ENCODE results near the gene TNFRSF18. TPM values are rescaled to one million over a fixed set of nuclear protein-coding genes. Genes with fewer than 3 reads are reported as not detected.
"Not testable (repeated sequence)": the region's sequence is repeated elsewhere in the genome, so short reads cannot be mapped to it uniquely, and the experiment has no call there.

The TNFRSF18 gene
- total RNA-seq, 3 donors from 2014 or later (not counting 1 experiment from before 2014, with no cell fraction given) = 40.3 to 81.9 (median 54.7) TPM

DNA sequence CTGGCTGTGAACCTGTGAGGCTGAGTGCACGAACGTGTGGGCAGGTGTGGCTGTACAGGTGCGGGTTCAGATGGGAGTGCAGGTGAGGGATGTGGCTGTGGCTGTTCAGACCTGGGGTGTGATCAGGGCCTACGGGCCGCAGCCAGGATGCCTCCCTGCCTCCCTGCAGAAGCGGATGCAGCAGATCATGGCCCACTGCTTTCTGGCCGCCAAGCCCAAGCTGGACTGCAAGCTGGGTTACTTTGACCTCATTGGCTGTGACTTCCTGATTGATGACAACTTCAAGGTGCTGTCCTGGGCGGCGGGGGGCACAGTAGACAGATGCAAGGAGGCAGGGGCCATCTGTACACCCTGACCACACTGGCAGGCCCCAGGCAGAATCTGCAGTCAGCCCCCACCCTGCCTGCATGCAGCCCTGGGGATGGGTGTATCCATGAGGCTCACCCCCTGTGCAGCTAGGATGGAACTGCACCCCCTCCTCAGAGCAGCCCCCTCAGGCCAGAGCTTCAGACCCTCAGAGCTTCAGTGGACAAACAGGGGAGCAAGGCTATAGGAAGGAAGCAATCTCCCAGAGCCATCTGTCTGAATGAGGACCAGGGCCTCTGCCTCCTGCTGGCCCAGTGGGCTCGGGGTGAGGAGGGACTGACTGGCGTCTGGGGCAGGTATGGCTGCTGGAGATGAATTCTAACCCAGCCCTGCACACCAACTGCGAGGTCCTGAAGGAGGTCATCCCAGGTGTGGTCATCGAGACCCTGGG lies 9.8 kb downstream of the TNFRSF18 start:
- H3K9me3 Mint-ChIP-seq = peaks cover 0 to 7% of the 10 kb centered on the region in 2 donors
- peak in 1 of 2 donors; percentile 15 for DNase-seq

DNA sequence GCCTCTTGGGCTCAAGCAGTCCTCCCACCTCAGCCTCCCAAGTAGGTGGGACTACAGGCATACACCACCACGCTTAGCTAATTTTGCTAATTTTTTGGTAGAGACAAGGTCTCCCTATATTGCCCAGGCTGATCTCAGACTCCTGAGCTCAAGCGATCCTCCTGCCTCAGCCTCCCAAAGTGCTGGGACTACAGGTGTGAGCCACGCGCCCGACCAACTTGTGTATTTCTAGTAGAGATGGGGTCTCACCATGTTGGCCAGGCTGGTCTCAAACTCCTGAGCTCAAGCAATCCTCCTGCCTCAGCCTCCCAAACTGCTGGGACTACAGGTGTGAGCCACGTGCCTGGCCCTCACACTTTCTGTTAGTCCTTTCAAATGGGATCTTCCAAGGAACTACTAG lies 10.7 kb downstream of the TNFRSF18 start:
- H3K4me3 Mint-ChIP-seq; H3K36me3 Mint-ChIP-seq; H3K4me3 ChIP-seq (ENCODE audit: low read length); H3K27ac ChIP-seq (ENCODE audit: low read length); intact Hi-C loops (cut with micrococcal nuclease); DNase-seq; H3K9me3 ChIP-seq (ENCODE audit: control insufficient read depth, insufficient read depth, low read length); H3K9me3 Mint-ChIP-seq; H3K27me3 ChIP-seq (ENCODE audit: control insufficient read depth, insufficient read depth, low read length); H3K27me3 Mint-ChIP-seq (ENCODE audit: low read depth in 2 of 2); ATAC-seq; H3K36me3 ChIP-seq (ENCODE audit: control insufficient read depth, insufficient read depth, low read length): not testable (repeated sequence)
- H3K27ac Mint-ChIP-seq = peak overlapping the region in 1 of 2 donors; percentile 27
- peaks cover 5 to 14% of the 10 kb centered on the region in 2 donors for H3K4me1 Mint-ChIP-seq
- 85% methylated on average over 6 of the region's 6 CpGs for WGBS (ENCODE audit: insufficient coverage)
- H3K4me1 ChIP-seq (ENCODE audit: control insufficient read depth, insufficient read depth, low read length) = peaks cover 14% of the 10 kb centered on the region

More for the DNA sequence above, 9.8 kb downstream of the TNFRSF18 start:
- intact Hi-C loops (cut with micrococcal nuclease) = no loop called here
- Histone ChIP-seq H3K27ac (ENCODE audit: low read length) (no peak overlapping the region), H3K36me3 (ENCODE audit: control insufficient read depth, insufficient read depth, low read length) (no peaks in the 10 kb centered on the region), H3K9me3 (ENCODE audit: control insufficient read depth, insufficient read depth, low read length) (no peaks in the 10 kb centered on the region), H3K4me1 (ENCODE audit: control insufficient read depth, insufficient read depth, low read length) (peaks cover 18% of the 10 kb centered on the region), H3K27me3 (ENCODE audit: control insufficient read depth, insufficient read depth, low read length) (no peaks in the 10 kb centered on the region), H3K4me3 (ENCODE audit: low read length) (no peak overlapping the region)
- TF ChIP-seq, protein P1, sequence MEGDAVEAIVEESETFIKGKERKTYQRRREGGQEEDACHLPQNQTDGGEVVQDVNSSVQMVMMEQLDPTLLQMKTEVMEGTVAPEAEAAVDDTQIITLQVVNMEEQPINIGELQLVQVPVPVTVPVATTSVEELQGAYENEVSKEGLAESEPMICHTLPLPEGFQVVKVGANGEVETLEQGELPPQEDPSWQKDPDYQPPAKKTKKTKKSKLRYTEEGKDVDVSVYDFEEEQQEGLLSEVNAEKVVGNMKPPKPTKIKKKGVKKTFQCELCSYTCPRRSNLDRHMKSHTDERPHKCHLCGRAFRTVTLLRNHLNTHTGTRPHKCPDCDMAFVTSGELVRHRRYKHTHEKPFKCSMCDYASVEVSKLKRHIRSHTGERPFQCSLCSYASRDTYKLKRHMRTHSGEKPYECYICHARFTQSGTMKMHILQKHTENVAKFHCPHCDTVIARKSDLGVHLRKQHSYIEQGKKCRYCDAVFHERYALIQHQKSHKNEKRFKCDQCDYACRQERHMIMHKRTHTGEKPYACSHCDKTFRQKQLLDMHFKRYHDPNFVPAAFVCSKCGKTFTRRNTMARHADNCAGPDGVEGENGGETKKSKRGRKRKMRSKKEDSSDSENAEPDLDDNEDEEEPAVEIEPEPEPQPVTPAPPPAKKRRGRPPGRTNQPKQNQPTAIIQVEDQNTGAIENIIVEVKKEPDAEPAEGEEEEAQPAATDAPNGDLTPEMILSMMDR (IDR thresholded peaks at IDR 0.05) = no peak
- peak overlapping the region; percentile 27 to 51 for H3K27ac Mint-ChIP-seq
- WGBS (ENCODE audit: insufficient coverage) = 84% methylated on average over 13 of the region's 13 CpGs
- no peak overlapping the region for H3K4me3 Mint-ChIP-seq
- no peaks in the 10 kb centered on the region for H3K27me3 Mint-ChIP-seq (ENCODE audit: low read depth in 2 of 2)
- peaks cover 6 to 15% of the 10 kb centered on the region in 2 donors for H3K4me1 Mint-ChIP-seq
- no peaks in the 10 kb centered on the region for H3K36me3 Mint-ChIP-seq
- ATAC-seq = no peak

DNA sequence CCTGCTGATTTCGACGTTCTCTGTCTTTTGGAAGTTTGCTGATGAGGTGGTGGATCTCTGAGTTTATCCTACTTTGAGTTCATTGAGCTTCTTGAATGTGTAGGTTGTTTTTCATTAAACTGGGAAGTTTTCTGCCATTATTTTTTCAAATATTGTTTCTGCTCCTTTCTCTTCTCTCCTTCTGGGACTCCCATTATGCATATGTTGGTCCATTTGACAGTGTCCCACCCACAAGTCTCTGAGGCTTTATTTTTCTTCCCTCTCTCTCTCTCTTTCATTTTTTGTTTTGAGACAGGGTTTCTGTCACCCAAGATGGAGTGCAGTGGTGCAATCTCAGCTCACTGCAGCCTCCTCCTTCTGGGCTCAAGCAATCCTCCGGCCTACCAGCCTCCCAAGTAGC lies 11.7 kb downstream of the TNFRSF18 start:
- TF ChIP-seq, protein P1 (IDR thresholded peaks at IDR 0.05) = no peak
- Mint-ChIP-seq H3K36me3 (no peaks in the 10 kb centered on the region), H3K27me3 (ENCODE audit: low read depth in 2 of 2) (no peaks in the 10 kb centered on the region), H3K9me3 (peaks cover 0 to 7% of the 10 kb centered on the region in 2 donors), H3K27ac (peak overlapping the region in 1 of 2 donors; percentile 27), H3K4me1 (peaks cover 0 to 4% of the 10 kb centered on the region in 2 donors), H3K4me3 (no peak overlapping the region)
- 89% methylated on average over 3 of the region's 3 CpGs for WGBS (ENCODE audit: insufficient coverage)
- Histone ChIP-seq H3K27ac (ENCODE audit: low read length) (no peak overlapping the region), H3K36me3 (ENCODE audit: control insufficient read depth, insufficient read depth, low read length) (no peaks in the 10 kb centered on the region), H3K4me3 (ENCODE audit: low read length) (no peak overlapping the region), H3K4me1 (ENCODE audit: control insufficient read depth, insufficient read depth, low read length) (peaks cover 4% of the 10 kb centered on the region), H3K9me3 (ENCODE audit: control insufficient read depth, insufficient read depth, low read length) (no peaks in the 10 kb centered on the region), H3K27me3 (ENCODE audit: control insufficient read depth, insufficient read depth, low read length) (no peaks in the 10 kb centered on the region)
- DNase-seq (no peak), ATAC-seq (no peak)
- intact Hi-C loops (cut with micrococcal nuclease) = no loop called here

DNA sequence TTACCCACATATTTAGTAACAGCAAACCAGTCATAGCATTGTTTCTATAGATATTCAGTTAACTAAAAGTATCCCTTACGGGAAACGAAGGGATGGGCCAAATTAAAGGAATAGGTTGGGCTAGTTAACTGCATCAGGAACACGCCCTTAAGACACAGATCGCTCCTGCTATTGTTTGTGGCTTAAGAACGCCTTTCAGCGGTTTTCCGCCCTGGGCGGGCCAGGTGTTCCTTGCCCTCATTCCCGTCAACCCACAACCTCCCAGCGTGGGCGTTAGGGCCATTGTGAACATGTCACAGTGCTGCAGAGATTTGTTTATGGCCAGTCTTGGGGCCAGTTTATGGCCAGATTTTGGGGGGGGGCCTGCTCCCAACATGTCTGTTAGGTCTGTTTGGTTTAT lies 14.7 kb downstream of the TNFRSF18 start:
- H3K4me3 Mint-ChIP-seq = no peak overlapping the region
- Histone ChIP-seq H3K4me1 (ENCODE audit: control insufficient read depth, insufficient read depth, low read length) (no peaks in the 10 kb centered on the region), H3K27me3 (ENCODE audit: control insufficient read depth, insufficient read depth, low read length) (no peaks in the 10 kb centered on the region), H3K9me3 (ENCODE audit: control insufficient read depth, insufficient read depth, low read length) (no peaks in the 10 kb centered on the region), H3K27ac (ENCODE audit: low read length) (no peak overlapping the region), H3K36me3 (ENCODE audit: control insufficient read depth, insufficient read depth, low read length) (no peaks in the 10 kb centered on the region), H3K4me3 (ENCODE audit: low read length) (no peak overlapping the region)
- intact Hi-C loops (cut with micrococcal nuclease) = no loop called here
- H3K27me3 Mint-ChIP-seq (ENCODE audit: low read depth in 2 of 2) = no peaks in the 10 kb centered on the region
- H3K36me3 Mint-ChIP-seq = no peaks in the 10 kb centered on the region
- TF ChIP-seq, protein P1 (IDR thresholded peaks at IDR 0.05) = no peak
- 81% methylated on average over 11 of the region's 11 CpGs for WGBS (ENCODE audit: insufficient coverage)
- DNase-seq = no peak
- no peak overlapping the region for H3K27ac Mint-ChIP-seq
- no peaks in the 10 kb centered on the region for H3K4me1 Mint-ChIP-seq
- peaks cover 0 to 7% of the 10 kb centered on the region in 2 donors for H3K9me3 Mint-ChIP-seq
- no peak for ATAC-seq
